Glutamatergic neuron (in vitro differentiated cells): ENCODE data around the gene OR7G2. TPM values are rescaled to one million over a fixed set of nuclear protein-coding genes. Genes with fewer than 3 reads are reported as not detected.

Experiments used
- DNase-seq: peaks from one replicate; pipeline ENCODE4 v3.0.0; 2022
- H3K27ac Mint-ChIP-seq: one replicate; pipeline ENCODE4 v1.8.0; 2020; ENCODE audit warnings: mild to moderate bottlenecking, mixed read lengths, inconsistent platforms; ENCODE audit not compliant: unreplicated experiment
- H3K27me3 Mint-ChIP-seq: one replicate; pipeline ENCODE4 v1.8.0; 2020; ENCODE audit warnings: mild to moderate bottlenecking, moderate library complexity, mixed read lengths, inconsistent platforms; ENCODE audit not compliant: unreplicated experiment
- H3K36me3 Mint-ChIP-seq: one replicate; pipeline ENCODE4 v1.8.0; 2020; ENCODE audit warnings: mild to moderate bottlenecking, mixed read lengths, inconsistent platforms; ENCODE audit not compliant: unreplicated experiment
- H3K4me1 Mint-ChIP-seq: one replicate; pipeline ENCODE4 v1.8.0; 2020; ENCODE audit warnings: mild to moderate bottlenecking, low read depth, mixed read lengths, inconsistent platforms; ENCODE audit not compliant: unreplicated experiment
- H3K4me3 Mint-ChIP-seq: one replicate; pipeline ENCODE4 v1.8.0; 2020; ENCODE audit warnings: mild to moderate bottlenecking, mixed read lengths, inconsistent platforms; ENCODE audit not compliant: unreplicated experiment
- H3K9me3 Mint-ChIP-seq: one replicate; pipeline ENCODE4 v1.8.0; 2020; ENCODE audit warnings: mild to moderate bottlenecking, moderate library complexity, mixed read lengths, inconsistent platforms; ENCODE audit not compliant: unreplicated experiment
- CTCF ChIP-seq: fragments of 200-600 bp; sonication (generic); IDR thresholded peaks from one replicate; pipeline ENCODE4 v1.5.0; 2021; ENCODE audit not compliant: partially characterized antibody, unreplicated experiment
- total RNA-seq: library from RNA; stranded (reverse); fragmentation: NEBNext Ultra II Directional; extraction: Animal tissue kit (Norgen Biotek cat#: 25700); gene quantifications from one replicate; pipeline ENCODE4 v1.2.1, GENCODE V29; 2021; ENCODE audit not compliant: unreplicated experiment

OR7G2 gene
- total RNA-seq, 1 donor from 2014 or later: not detected

GRCh38 chr19:9149997-9150396 lies 42.7 kb upstream of the OR7G2 start:
- H3K36me3 Mint-ChIP-seq: peaks cover 75% of the 10 kb centered on the region
- no peak overlapping the region for H3K27ac Mint-ChIP-seq
- TF ChIP-seq CTCF: no peak
- H3K27me3 Mint-ChIP-seq: peaks cover 2% of the 10 kb centered on the region
- DNase-seq: no peak
- H3K4me1 Mint-ChIP-seq: no peaks in the 10 kb centered on the region
- peaks cover 30% of the 10 kb centered on the region for H3K9me3 Mint-ChIP-seq
- no peak overlapping the region for H3K4me3 Mint-ChIP-seq

DNA sequence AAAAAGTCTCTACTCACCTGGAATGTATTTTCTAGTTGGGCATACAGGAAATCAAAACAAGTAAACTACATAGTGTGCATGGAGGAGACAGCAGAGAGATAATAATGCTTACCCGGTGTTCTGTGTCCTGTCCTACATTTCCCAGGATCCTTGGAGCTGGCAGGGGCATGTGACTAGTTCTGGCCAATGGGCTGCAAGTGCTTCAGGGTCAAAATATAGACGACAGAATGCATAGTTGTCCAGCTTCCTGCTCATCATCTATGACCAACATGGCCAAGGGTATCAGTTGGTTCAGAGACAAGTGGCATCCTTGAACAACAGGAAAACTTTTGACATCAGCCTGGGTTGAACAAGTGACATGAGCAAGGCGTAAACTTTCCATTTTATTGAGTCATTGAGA lies 41.4 kb upstream of the OR7G2 start:
- H3K9me3 Mint-ChIP-seq: peaks cover 32% of the 10 kb centered on the region
- peaks cover 2% of the 10 kb centered on the region for H3K27me3 Mint-ChIP-seq
- no peak overlapping the region for H3K4me3 Mint-ChIP-seq
- H3K27ac Mint-ChIP-seq: no peak overlapping the region
- no peak for DNase-seq
- no peaks in the 10 kb centered on the region for H3K4me1 Mint-ChIP-seq
- peaks cover 75% of the 10 kb centered on the region for H3K36me3 Mint-ChIP-seq
- no peak for TF ChIP-seq CTCF

GRCh38 chr19:9146882-9147281 lies 39.6 kb upstream of the OR7G2 start:
- H3K27me3 Mint-ChIP-seq: no peaks in the 10 kb centered on the region
- DNase-seq: no peak
- no peak for TF ChIP-seq CTCF
- peaks cover 26% of the 10 kb centered on the region for H3K9me3 Mint-ChIP-seq
- no peak overlapping the region for H3K4me3 Mint-ChIP-seq
- H3K27ac Mint-ChIP-seq: no peak overlapping the region
- no peaks in the 10 kb centered on the region for H3K4me1 Mint-ChIP-seq
- peaks cover 62% of the 10 kb centered on the region for H3K36me3 Mint-ChIP-seq

- no peak overlapping the region for H3K27ac Mint-ChIP-seq
- no peak for TF ChIP-seq CTCF
- H3K4me1 Mint-ChIP-seq: peaks cover 5% of the 10 kb centered on the region
- peaks cover 45% of the 10 kb centered on the region for H3K36me3 Mint-ChIP-seq
- H3K9me3 Mint-ChIP-seq: peaks cover 24% of the 10 kb centered on the region
- no peaks in the 10 kb centered on the region for H3K27me3 Mint-ChIP-seq
- no peak for DNase-seq
- H3K4me3 Mint-ChIP-seq: no peak overlapping the region
Measured at GRCh38 chr19:9144920-9145319, 37.6 kb upstream of the OR7G2 start.

- no peak for TF ChIP-seq CTCF
- DNase-seq: peak; percentile 90
- peaks cover 11% of the 10 kb centered on the region for H3K9me3 Mint-ChIP-seq
- peak within 1 kb of the TSS; percentile 96 for H3K4me3 Mint-ChIP-seq
- H3K4me1 Mint-ChIP-seq: peaks cover 5% of the 10 kb centered on the region
- H3K27me3 Mint-ChIP-seq: peaks cover 2% of the 10 kb centered on the region
- peaks cover 10% of the 10 kb centered on the region for H3K36me3 Mint-ChIP-seq
- H3K27ac Mint-ChIP-seq: peak within 1 kb of the TSS; percentile 97
Measured at GRCh38 chr19:9140159-9140874, 33.0 kb upstream of the OR7G2 start, which contains the start of gene ZNF317. Gene ZNF317, plus strand, starts transcription at chr19:9140397. Its CDS starts 15,620 bp downstream, at chr19:9156017.
